Measurements from ENCODE around the gene UBAC1.
A peak's percentile ranks its signal among the peaks of the same experiment; 100 is the strongest.

The UBAC1 gene

DNA sequence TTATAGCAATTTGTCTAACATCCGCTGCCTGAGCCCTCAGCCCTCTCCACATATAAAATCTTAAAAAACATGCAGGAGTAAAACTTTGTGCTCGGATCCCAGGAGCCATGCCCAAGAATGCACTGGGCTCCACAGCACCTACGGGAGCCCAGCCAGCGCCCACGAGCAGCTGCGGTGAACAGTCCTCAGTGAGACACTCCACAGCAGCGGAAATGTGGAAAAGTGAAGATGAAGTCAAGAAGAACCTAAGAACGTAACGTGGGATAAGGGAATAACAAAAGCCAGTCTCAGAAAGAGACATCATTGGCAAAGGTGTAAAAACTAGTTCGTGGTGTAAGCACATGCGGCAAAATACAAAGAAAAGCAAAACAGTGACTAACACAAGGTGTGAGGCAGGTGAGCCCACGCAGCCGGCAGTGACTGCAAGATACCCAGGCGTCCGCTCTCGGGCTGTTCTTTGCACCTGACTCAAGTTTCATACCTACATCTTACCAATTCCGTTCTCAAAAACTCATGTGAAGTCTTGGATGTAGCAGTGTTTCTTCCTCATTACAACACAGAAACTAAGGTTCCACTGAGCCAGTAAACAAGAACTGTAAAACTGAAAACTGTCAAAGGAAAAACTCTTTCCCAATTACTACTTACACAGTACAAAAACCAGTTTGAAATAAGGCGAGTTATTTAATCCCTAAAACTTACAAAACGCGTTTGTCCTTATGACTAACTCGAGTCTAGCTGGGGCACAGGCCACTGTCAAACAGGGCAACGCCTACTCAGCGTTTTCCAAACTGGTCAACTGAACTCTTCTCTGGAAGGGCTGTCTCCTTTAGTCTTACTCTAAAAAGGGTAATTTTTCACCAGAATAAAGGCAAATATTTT is 55.6 kb downstream of the UBAC1 start:
- no peak for TF ChIP-seq CSRNP3 (CRISPR knock-in tag; IDR thresholded peaks at IDR 0.05)
- TF ChIP-seq PPARA (CRISPR knock-in tag; IDR thresholded peaks at IDR 0.05; ENCODE audit: borderline replicate concordance) = no peak
- TF ChIP-seq PATZ1 (CRISPR knock-in tag; IDR thresholded peaks at IDR 0.05; ENCODE audit: borderline replicate concordance) = no peak
- TF ChIP-seq ZFP3 (CRISPR knock-in tag; IDR thresholded peaks at IDR 0.05) = no peak
- TF ChIP-seq ISL1 (CRISPR knock-in tag; IDR thresholded peaks at IDR 0.05) = no peak
- no peak for TF ChIP-seq ESRRG (CRISPR knock-in tag; IDR thresholded peaks at IDR 0.05)
- no peak for TF ChIP-seq RARB (CRISPR knock-in tag; IDR thresholded peaks at IDR 0.05)
- TF ChIP-seq OSR1 (CRISPR knock-in tag; IDR thresholded peaks at IDR 0.05) = no peak
- TF ChIP-seq, protein P1, sequence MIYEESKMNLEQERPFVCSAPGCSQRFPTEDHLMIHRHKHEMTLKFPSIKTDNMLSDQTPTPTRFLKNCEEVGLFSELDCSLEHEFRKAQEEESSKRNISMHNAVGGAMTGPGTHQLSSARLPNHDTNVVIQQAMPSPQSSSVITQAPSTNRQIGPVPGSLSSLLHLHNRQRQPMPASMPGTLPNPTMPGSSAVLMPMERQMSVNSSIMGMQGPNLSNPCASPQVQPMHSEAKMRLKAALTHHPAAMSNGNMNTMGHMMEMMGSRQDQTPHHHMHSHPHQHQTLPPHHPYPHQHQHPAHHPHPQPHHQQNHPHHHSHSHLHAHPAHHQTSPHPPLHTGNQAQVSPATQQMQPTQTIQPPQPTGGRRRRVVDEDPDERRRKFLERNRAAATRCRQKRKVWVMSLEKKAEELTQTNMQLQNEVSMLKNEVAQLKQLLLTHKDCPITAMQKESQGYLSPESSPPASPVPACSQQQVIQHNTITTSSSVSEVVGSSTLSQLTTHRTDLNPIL (CRISPR knock-in tag; IDR thresholded peaks at IDR 0.05; ENCODE audit: low read depth) = no peak
- no peak for TF ChIP-seq SNAI2 (CRISPR knock-in tag; IDR thresholded peaks at IDR 0.05)
- TF ChIP-seq ZNF70 (CRISPR knock-in tag; IDR thresholded peaks at IDR 0.05) = no peak
- no peak for TF ChIP-seq ARNTL (CRISPR knock-in tag; IDR thresholded peaks at IDR 0.05; ENCODE audit: borderline replicate concordance, low read depth)
- TF ChIP-seq TOX (CRISPR knock-in tag; IDR thresholded peaks at IDR 0.05; ENCODE audit: borderline replicate concordance) = no peak
- TF ChIP-seq ZNF565 (CRISPR knock-in tag; conservative IDR thresholded peaks at IDR 0.05; ENCODE audit: low read depth) = no peak
- TF ChIP-seq TCF4 (CRISPR knock-in tag; IDR thresholded peaks at IDR 0.05; ENCODE audit: borderline replicate concordance) = no peak
- no peak for TF ChIP-seq BACH2 (CRISPR knock-in tag; IDR thresholded peaks at IDR 0.05; ENCODE audit: borderline replicate concordance)
- TF ChIP-seq ZFP30 (CRISPR knock-in tag; IDR thresholded peaks at IDR 0.05) = no peak
- no peak for TF ChIP-seq GLIS3 (CRISPR knock-in tag; IDR thresholded peaks at IDR 0.05)
- peak; percentile 58 for ATAC-seq

GRCh38 chr9:135903786-135904520 is 57.2 kb downstream of the UBAC1 start:
- ATAC-seq = no peak
- no peak for TF ChIP-seq TSHZ2 (CRISPR knock-in tag; IDR thresholded peaks at IDR 0.05)
- no peak for TF ChIP-seq ZFP30 (CRISPR knock-in tag; IDR thresholded peaks at IDR 0.05)
- TF ChIP-seq ZNF70 (CRISPR knock-in tag; IDR thresholded peaks at IDR 0.05) = no peak
- no peak for TF ChIP-seq ZC3H10 (CRISPR knock-in tag; IDR thresholded peaks at IDR 0.05)
- no peak for TF ChIP-seq ARNTL (CRISPR knock-in tag; IDR thresholded peaks at IDR 0.05; ENCODE audit: borderline replicate concordance, low read depth)
- TF ChIP-seq ZFP3 (CRISPR knock-in tag; IDR thresholded peaks at IDR 0.05) = no peak
- no peak for TF ChIP-seq ESRRG (CRISPR knock-in tag; IDR thresholded peaks at IDR 0.05)
- no peak for TF ChIP-seq OSR1 (CRISPR knock-in tag; IDR thresholded peaks at IDR 0.05)
- no peak for TF ChIP-seq RARB (CRISPR knock-in tag; IDR thresholded peaks at IDR 0.05)
- TF ChIP-seq ZNF565 (CRISPR knock-in tag; conservative IDR thresholded peaks at IDR 0.05; ENCODE audit: low read depth) = no peak
- TF ChIP-seq, protein P1 (CRISPR knock-in tag; IDR thresholded peaks at IDR 0.05; ENCODE audit: low read depth) = no peak
- TF ChIP-seq SNAI2 (CRISPR knock-in tag; IDR thresholded peaks at IDR 0.05) = no peak
- TF ChIP-seq ISL1 (CRISPR knock-in tag; IDR thresholded peaks at IDR 0.05) = no peak
- TF ChIP-seq PATZ1 (CRISPR knock-in tag; IDR thresholded peaks at IDR 0.05; ENCODE audit: borderline replicate concordance) = no peak
- no peak for TF ChIP-seq CSRNP3 (CRISPR knock-in tag; IDR thresholded peaks at IDR 0.05)
- TF ChIP-seq, protein P2, sequence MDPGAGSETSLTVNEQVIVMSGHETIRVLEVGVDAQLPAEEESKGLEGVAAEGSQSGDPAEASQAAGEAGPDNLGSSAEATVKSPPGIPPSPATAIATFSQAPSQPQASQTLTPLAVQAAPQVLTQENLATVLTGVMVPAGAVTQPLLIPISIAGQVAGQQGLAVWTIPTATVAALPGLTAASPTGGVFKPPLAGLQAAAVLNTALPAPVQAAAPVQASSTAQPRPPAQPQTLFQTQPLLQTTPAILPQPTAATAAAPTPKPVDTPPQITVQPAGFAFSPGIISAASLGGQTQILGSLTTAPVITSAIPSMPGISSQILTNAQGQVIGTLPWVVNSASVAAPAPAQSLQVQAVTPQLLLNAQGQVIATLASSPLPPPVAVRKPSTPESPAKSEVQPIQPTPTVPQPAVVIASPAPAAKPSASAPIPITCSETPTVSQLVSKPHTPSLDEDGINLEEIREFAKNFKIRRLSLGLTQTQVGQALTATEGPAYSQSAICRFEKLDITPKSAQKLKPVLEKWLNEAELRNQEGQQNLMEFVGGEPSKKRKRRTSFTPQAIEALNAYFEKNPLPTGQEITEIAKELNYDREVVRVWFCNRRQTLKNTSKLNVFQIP (CRISPR knock-in tag; IDR thresholded peaks at IDR 0.05; ENCODE audit: borderline replicate concordance, low read depth) = no peak
- TF ChIP-seq PPARA (CRISPR knock-in tag; IDR thresholded peaks at IDR 0.05; ENCODE audit: borderline replicate concordance) = no peak

Measured in SK-N-SH treated with all-trans-retinoic acid at 6 μM for 48 hours (cell line).